GM19240 (cell line): ENCODE measurements around the gene SOX9.

Experiments used
- DNase-seq: peaks from one replicate; pipeline ENCODE4 v3.0.0; 2011; ENCODE audit warnings: low spot score; ENCODE audit not compliant: insufficient read length

SOX9 gene

GRCh38 chr17:72120642-72121163 lies at the start of gene SOX9:
Gene SOX9, plus strand, starts transcription at chr17:72121020. Its CDS starts 372 bp downstream, at chr17:72121392.
- DNase-seq, result peak; percentile 88

- no peak for DNase-seq
These were observed 49.5 kb upstream of the SOX9 start for GRCh38 chr17:72071330-72071729.

GRCh38 chr17:72075995-72076677 lies 44.7 kb upstream of the SOX9 start:
- DNase-seq, result no peak

GRCh38 chr17:72076678-72077030 lies 44.2 kb upstream of the SOX9 start:
- no peak for DNase-seq

GRCh38 chr17:72077326-72077960 lies 43.4 kb upstream of the SOX9 start:
- no peak for DNase-seq

- no peak for DNase-seq
These were observed 41.1 kb upstream of the SOX9 start for GRCh38 chr17:72079700-72080099.

- no peak for DNase-seq
These were observed 32.9 kb upstream of the SOX9 start for GRCh38 chr17:72087876-72088275.

GRCh38 chr17:72089453-72089987 lies 31.3 kb upstream of the SOX9 start:
- DNase-seq, result no peak

- no peak for DNase-seq
These were observed 30.7 kb upstream of the SOX9 start for GRCh38 chr17:72090108-72090507.

GRCh38 chr17:72092710-72093322 lies 28.0 kb upstream of the SOX9 start:
- no peak for DNase-seq

- no peak for DNase-seq
These were observed 27.1 kb upstream of the SOX9 start for GRCh38 chr17:72093707-72094106.

GRCh38 chr17:72095316-72095715 lies 25.5 kb upstream of the SOX9 start:
- no peak for DNase-seq

GRCh38 chr17:72097144-72097543 lies 23.7 kb upstream of the SOX9 start:
- DNase-seq, result no peak

GRCh38 chr17:72099919-72100318 lies 20.9 kb upstream of the SOX9 start:
- DNase-seq, result no peak

GRCh38 chr17:72100470-72100869 lies 20.4 kb upstream of the SOX9 start:
- no peak for DNase-seq

GRCh38 chr17:72101526-72101925 lies 19.3 kb upstream of the SOX9 start:
- DNase-seq, result no peak

- DNase-seq, result no peak
These were observed 18.5 kb upstream of the SOX9 start for GRCh38 chr17:72102366-72102765.

GRCh38 chr17:72104164-72104862 lies 16.5 kb upstream of the SOX9 start:
- no peak for DNase-seq

- DNase-seq, result no peak
These were observed 16.0 kb upstream of the SOX9 start for GRCh38 chr17:72104863-72105234.

- no peak for DNase-seq
These were observed 13.7 kb upstream of the SOX9 start for GRCh38 chr17:72107100-72107499.

- no peak for DNase-seq
These were observed 10.4 kb upstream of the SOX9 start for GRCh38 chr17:72110231-72110941.
